Thyroid gland (tissue), 4 donors: Measurements from ENCODE around the gene DLL3. TPM values are rescaled to one million over a fixed set of nuclear protein-coding genes. Genes with fewer than 3 reads are reported as not detected.

ENCODE experiments used
- DNase-seq, 2 donors: peaks; one replicate each; pipeline ENCODE4 v3.0.0-alpha.2; 2019
- H3K27ac ChIP-seq, 3 donors: fragments of 200-600 bp; sonication (generic); 1 replicate in 2 of 3; 2 replicates in 1 of 3; pipeline ENCODE4 v1.5.1; 2016 to 2019; ENCODE audit warnings: mild to moderate bottlenecking in 1 of 3, moderate library complexity in 1 of 3
- H3K27me3 ChIP-seq: fragments of 200-600 bp; sonication (generic); one replicate; pipeline ENCODE4 v1.5.1; 2019
- H3K36me3 ChIP-seq, 2 donors: fragments of 200-600 bp; sonication (generic); one replicate each; pipeline ENCODE4 v1.5.1; 2016 to 2019
- H3K4me1 ChIP-seq, 2 donors: fragments of 200-600 bp; sonication (generic); one replicate each; pipeline ENCODE4 v1.5.1; 2017 to 2019
- H3K4me3 ChIP-seq, 3 donors: fragments of 200-600 bp; sonication (generic); replicated peaks in 1 of 3; 1 replicate in 2 of 3; 2 replicates in 1 of 3; pipeline ENCODE4 v1.5.1; 2016; ENCODE audit warnings: mild to moderate bottlenecking in 1 of 3
- H3K9me3 ChIP-seq: fragments of 200-600 bp; sonication (generic); one replicate; pipeline ENCODE4 v1.5.1; 2017
- CTCF ChIP-seq, 6 experiments: fragments of 200-600 bp in 3 of 6; fragments of 450-650 bp in 3 of 6; sonication (generic) in 3 of 6; IDR thresholded peaks; one replicate each; pipeline ENCODE4 v1.5.1; 2016 to 2019; ENCODE audit warnings: antibody characterized with exemption in 6 of 6, mild to moderate bottlenecking in 2 of 6, inconsistent platforms in 1 of 6, moderate library complexity in 1 of 6
- POLR2A ChIP-seq, 2 donors: fragments of 450-650 bp; IDR thresholded peaks; one replicate each; pipeline ENCODE4 v1.6.1; 2017; ENCODE audit warnings: antibody characterized with exemption in 2 of 2, mild to moderate bottlenecking in 2 of 2, moderate library complexity in 1 of 2
- whole genome bisulfite sequencing, 2 donors: methylation state at CpG; one replicate each; pipeline ENCODE4 v1.1.5; 2017; 5-methylcytosine and 5-hydroxymethylcytosine counted together
- intact Hi-C: fragments of 100-400 bp; cut with DNase I; formaldehyde crosslinking; loops from one replicate; pipeline ENCODE4 v1.15.1; 2023
- total RNA-seq, 4 donors: library from RNA; depleted of rRNA; stranded (reverse); fragments of >200 nt; gene quantifications; one replicate each; pipeline ENCODE4 v1.2.3, GENCODE V29; 2016

The DLL3 gene
- total RNA-seq, 4 donors from 2014 or later, result 0.56 TPM; not detected in 3

- H3K27me3 ChIP-seq, result no peaks in the 10 kb centered on the region
- H3K4me3 ChIP-seq, result no peak overlapping the region
- no peaks in the 10 kb centered on the region for H3K9me3 ChIP-seq
- intact Hi-C loops, result no loop called here
- WGBS, 2 donors, result 92 to 94% methylated on average over 10 of the region's 10 CpGs
- no peaks in the 10 kb centered on the region for H3K4me1 ChIP-seq
- no peak for TF ChIP-seq CTCF (IDR thresholded peaks at IDR 0.05)
- no peak overlapping the region for H3K27ac ChIP-seq
- peaks cover 52 to 53% of the 10 kb centered on the region in 2 donors for H3K36me3 ChIP-seq
- no peak for DNase-seq
Observed at GRCh38 chr19:39489756-39490155, 9.0 kb upstream of the DLL3 start.

- Histone ChIP-seq H3K27ac (no peak overlapping the region), H3K4me1 (no peaks in the 10 kb centered on the region), H3K36me3 (peaks cover 34 to 41% of the 10 kb centered on the region in 2 donors), H3K27me3 (peaks cover 4% of the 10 kb centered on the region), H3K4me3 (no peak overlapping the region), H3K9me3 (no peaks in the 10 kb centered on the region)
- WGBS, 2 donors, result 92 to 95% methylated on average over 6 of the region's 6 CpGs
- DNase-seq, result no peak
- TF ChIP-seq POLR2A (IDR thresholded peaks at IDR 0.05) (no peak), CTCF (IDR thresholded peaks at IDR 0.05) (no peak)
- intact Hi-C loops, result no loop called here
Observed at GRCh38 chr19:39492225-39492624, 6.5 kb upstream of the DLL3 start.

- H3K36me3 ChIP-seq, result peaks cover 30 to 36% of the 10 kb centered on the region in 2 donors
- intact Hi-C loops, result no loop called here
- H3K27me3 ChIP-seq, result peaks cover 4% of the 10 kb centered on the region
Observed at GRCh38 chr19:39492788-39493187, 6.0 kb upstream of the DLL3 start.

GRCh38 chr19:39494661-39495060 is 4.1 kb upstream of the DLL3 start:
- intact Hi-C loops, result loop anchor here (5.0 kb wide), 1 partner anchor 43 kb away; no protein-coding TSS in a partner anchor
- H3K36me3 ChIP-seq, result peaks cover 12 to 18% of the 10 kb centered on the region in 2 donors
- no peak for DNase-seq
- TF ChIP-seq POLR2A (IDR thresholded peaks at IDR 0.05), result no peak
- TF ChIP-seq CTCF (IDR thresholded peaks at IDR 0.05), result no peak
- H3K27me3 ChIP-seq, result peaks cover 7% of the 10 kb centered on the region
- no peaks in the 10 kb centered on the region for H3K9me3 ChIP-seq
- whole genome bisulfite sequencing, 2 donors, result 79 to 84% methylated on average over 5 of the region's 5 CpGs
- no peak overlapping the region for H3K4me3 ChIP-seq
- peaks cover 0 to 18% of the 10 kb centered on the region in 2 donors for H3K4me1 ChIP-seq
- H3K27ac ChIP-seq, result no peak overlapping the region

More at GRCh38 chr19:39492788-39493187, 6.0 kb upstream of the DLL3 start:
- H3K9me3 ChIP-seq, result no peaks in the 10 kb centered on the region
- no peak for TF ChIP-seq CTCF (IDR thresholded peaks at IDR 0.05)
- no peak for TF ChIP-seq POLR2A (IDR thresholded peaks at IDR 0.05)
- H3K4me1 ChIP-seq, result peaks cover 0 to 3% of the 10 kb centered on the region in 2 donors
- no peak for DNase-seq
- no peak overlapping the region for H3K4me3 ChIP-seq
- H3K27ac ChIP-seq, result no peak overlapping the region
- 87 to 89% methylated on average over 3 of the region's 3 CpGs for WGBS, 2 donors

GRCh38 chr19:39496063-39496462 is 2.7 kb upstream of the DLL3 start:
- WGBS, 2 donors, result 80 to 85% methylated on average over 5 of the region's 5 CpGs
- Histone ChIP-seq H3K36me3 (peaks cover 0 to 4% of the 10 kb centered on the region in 2 donors), H3K27me3 (peaks cover 7% of the 10 kb centered on the region), H3K9me3 (no peaks in the 10 kb centered on the region), H3K27ac (no peak overlapping the region), H3K4me1 (peaks cover 0 to 18% of the 10 kb centered on the region in 2 donors), H3K4me3 (no peak overlapping the region)
- TF ChIP-seq CTCF (IDR thresholded peaks at IDR 0.05) (no peak), POLR2A (IDR thresholded peaks at IDR 0.05) (no peak)
- DNase-seq, result no peak
- intact Hi-C loops, result loop anchor here (5.0 kb wide), 1 partner anchor 41 kb away; no protein-coding TSS in a partner anchor
